ENCODE results near the gene PIP5K1C. TPM values are rescaled to one million over a fixed set of nuclear protein-coding genes. Genes with fewer than 3 reads are reported as not detected.

PIP5K1C gene
- polyA plus RNA-seq, 1 donor (not counting 4 experiments of a cell fraction or from before 2014, with no cell fraction given), result 3.6 TPM

DNA sequence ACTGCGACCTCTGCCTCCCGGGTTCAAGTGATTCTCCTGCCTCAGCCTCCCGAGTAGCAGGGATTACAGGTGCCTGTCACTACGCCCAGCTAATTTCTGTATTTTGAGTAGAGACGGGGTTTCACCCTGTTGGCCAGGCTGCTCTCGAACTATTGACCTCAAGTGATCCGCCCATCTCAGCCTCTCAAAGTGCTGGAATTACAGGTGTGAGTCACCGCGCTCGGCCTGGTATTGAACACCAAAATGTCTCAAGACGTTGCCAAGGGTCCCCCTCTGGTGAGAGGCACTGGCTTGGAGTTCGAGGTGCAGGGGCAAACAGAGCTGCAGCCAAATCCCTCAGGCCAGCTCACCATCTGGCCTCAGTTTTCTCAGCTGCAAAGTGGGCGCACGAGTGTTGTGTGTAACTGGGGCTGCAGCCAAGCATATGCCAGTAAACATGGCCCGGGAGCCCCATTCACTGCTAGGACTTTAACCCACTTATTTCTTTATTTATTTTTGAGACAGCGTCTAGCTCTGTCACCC is 15.9 kb upstream of the PIP5K1C start:
- Histone ChIP-seq H4K20me1 (ENCODE audit: control insufficient read depth, extremely low read depth, insufficient read depth, low read length) (no peaks in the 10 kb centered on the region), H3K4me2 (ENCODE audit: control insufficient read depth, extremely low read depth, insufficient read depth, low read depth, low read length) (no peak overlapping the region), H3K27me3 (ENCODE audit: control insufficient read depth, extremely low read depth, insufficient read depth, low read length) (peaks cover 27% of the 10 kb centered on the region), H3K9me1 (ENCODE audit: control insufficient read depth, extremely low read depth, insufficient read depth, low read length) (no peaks in the 10 kb centered on the region), H3K36me3 (ENCODE audit: control insufficient read depth in 2 of 2, extremely low read depth in 1 of 2, insufficient read depth in 2 of 2, low read length in 2 of 2) (no peaks in the 10 kb centered on the region), H3K4me1 (ENCODE audit: control insufficient read depth, extremely low read depth, insufficient read depth, low read length) (peaks cover 2% of the 10 kb centered on the region), H3K4me3 (ENCODE audit: control insufficient read depth in 2 of 3, extremely low read depth in 1 of 3, insufficient read depth in 2 of 3, low read depth in 1 of 3, low read length in 3 of 3) (no peak overlapping the region), H3K27ac (ENCODE audit: control insufficient read depth, insufficient read depth, low read length) (no peak overlapping the region), H3K79me2 (ENCODE audit: control insufficient read depth, insufficient read depth, low read length) (no peaks in the 10 kb centered on the region), H2AFZ (ENCODE audit: control insufficient read depth, low read length) (no peak overlapping the region), H3K9ac (ENCODE audit: control insufficient read depth, extremely low read depth, insufficient read depth, low read length) (no peak overlapping the region), H3K9me3 (ENCODE audit: control insufficient read depth, low read depth, low read length) (no peaks in the 10 kb centered on the region)
- dilution Hi-C loops (cut with MboI; ENCODE audit: extremely low pct_ligation_motif_present, low sequenced_read_pairs), result no loop called here
- FAIRE-seq (no peak), DNase-seq (ENCODE audit: low read depth, low spot score) (no peak)
- TF ChIP-seq EZH2 (IDR thresholded peaks at IDR 0.05; ENCODE audit: low read length), result no peak
- TF ChIP-seq, protein P1, sequence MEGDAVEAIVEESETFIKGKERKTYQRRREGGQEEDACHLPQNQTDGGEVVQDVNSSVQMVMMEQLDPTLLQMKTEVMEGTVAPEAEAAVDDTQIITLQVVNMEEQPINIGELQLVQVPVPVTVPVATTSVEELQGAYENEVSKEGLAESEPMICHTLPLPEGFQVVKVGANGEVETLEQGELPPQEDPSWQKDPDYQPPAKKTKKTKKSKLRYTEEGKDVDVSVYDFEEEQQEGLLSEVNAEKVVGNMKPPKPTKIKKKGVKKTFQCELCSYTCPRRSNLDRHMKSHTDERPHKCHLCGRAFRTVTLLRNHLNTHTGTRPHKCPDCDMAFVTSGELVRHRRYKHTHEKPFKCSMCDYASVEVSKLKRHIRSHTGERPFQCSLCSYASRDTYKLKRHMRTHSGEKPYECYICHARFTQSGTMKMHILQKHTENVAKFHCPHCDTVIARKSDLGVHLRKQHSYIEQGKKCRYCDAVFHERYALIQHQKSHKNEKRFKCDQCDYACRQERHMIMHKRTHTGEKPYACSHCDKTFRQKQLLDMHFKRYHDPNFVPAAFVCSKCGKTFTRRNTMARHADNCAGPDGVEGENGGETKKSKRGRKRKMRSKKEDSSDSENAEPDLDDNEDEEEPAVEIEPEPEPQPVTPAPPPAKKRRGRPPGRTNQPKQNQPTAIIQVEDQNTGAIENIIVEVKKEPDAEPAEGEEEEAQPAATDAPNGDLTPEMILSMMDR (optimal IDR thresholded peaks at IDR 0.05 in 1 of 3, IDR thresholded peaks at IDR 0.05 in 1 of 3, conservative IDR thresholded peaks at IDR 0.05 in 1 of 3; ENCODE audit: extremely low read depth in 1 of 3, insufficient read depth in 2 of 3, low read length in 3 of 3), result no peak

DNA sequence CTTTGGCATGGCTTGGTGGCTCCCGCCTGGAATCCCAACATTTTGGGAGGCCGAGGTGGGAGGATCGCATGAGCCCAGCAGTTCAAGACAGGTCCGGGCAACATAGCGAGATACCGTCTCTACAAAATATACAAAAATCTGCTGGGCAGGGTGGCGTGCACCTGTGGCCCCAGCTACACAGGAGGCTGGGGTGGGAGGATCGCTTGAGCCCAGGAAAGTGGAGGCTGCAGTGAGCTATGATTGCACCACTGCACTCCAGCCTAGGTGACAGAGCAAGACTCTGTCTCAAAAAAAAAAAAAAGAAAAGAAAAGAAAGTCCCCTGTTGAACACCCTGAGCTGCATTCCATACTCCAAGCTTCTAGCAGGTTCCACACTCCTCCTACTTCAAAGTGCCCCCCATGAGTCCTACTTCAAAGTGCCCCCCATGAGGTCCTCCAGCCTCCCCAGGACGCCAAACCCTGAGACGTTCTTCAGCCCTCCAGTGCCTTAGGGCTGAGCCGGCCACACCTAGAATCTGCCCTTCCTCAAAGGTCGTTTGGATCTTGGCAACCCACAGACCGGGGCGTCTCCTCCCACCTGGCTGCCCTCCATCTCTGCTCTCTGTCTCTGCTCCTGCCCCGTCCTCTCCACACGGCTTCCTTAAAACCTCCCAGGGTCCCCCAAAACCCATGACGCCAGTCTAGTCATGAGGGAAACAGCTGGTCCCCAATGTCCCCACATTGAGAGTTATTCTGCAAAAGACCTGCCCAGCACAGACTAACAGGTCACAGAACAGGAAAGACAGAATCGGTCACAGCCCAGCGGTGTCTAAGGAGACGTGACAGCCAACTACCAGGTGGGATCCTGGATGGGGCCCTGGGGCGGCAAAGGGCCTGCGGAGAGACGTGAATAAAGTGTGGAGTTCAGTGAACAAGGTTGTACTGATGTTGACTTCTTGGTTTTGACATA is 12.7 kb upstream of the PIP5K1C start:
- H3K36me3 ChIP-seq (ENCODE audit: control insufficient read depth in 2 of 2, extremely low read depth in 1 of 2, insufficient read depth in 2 of 2, low read length in 2 of 2), result no peaks in the 10 kb centered on the region
- dilution Hi-C loops (cut with MboI; ENCODE audit: extremely low pct_ligation_motif_present, low sequenced_read_pairs), result no loop called here
- TF ChIP-seq EZH2 (IDR thresholded peaks at IDR 0.05; ENCODE audit: low read length), result no peak
- TF ChIP-seq, protein P1 (optimal IDR thresholded peaks at IDR 0.05 in 1 of 3, IDR thresholded peaks at IDR 0.05 in 1 of 3, conservative IDR thresholded peaks at IDR 0.05 in 1 of 3; ENCODE audit: extremely low read depth in 1 of 3, insufficient read depth in 2 of 3, low read length in 3 of 3), result no peak
- H4K20me1 ChIP-seq (ENCODE audit: control insufficient read depth, extremely low read depth, insufficient read depth, low read length), result no peaks in the 10 kb centered on the region
- no peak overlapping the region for H2AFZ ChIP-seq (ENCODE audit: control insufficient read depth, low read length)
- FAIRE-seq (no peak), DNase-seq (ENCODE audit: low read depth, low spot score) (no peak)
- no peak overlapping the region for H3K27ac ChIP-seq (ENCODE audit: control insufficient read depth, insufficient read depth, low read length)
- no peaks in the 10 kb centered on the region for H3K9me1 ChIP-seq (ENCODE audit: control insufficient read depth, extremely low read depth, insufficient read depth, low read length)
- no peak overlapping the region for H3K4me3 ChIP-seq (ENCODE audit: control insufficient read depth in 2 of 3, extremely low read depth in 1 of 3, insufficient read depth in 2 of 3, low read depth in 1 of 3, low read length in 3 of 3)
- H3K4me2 ChIP-seq (ENCODE audit: control insufficient read depth, extremely low read depth, insufficient read depth, low read depth, low read length), result no peak overlapping the region
- H3K27me3 ChIP-seq (ENCODE audit: control insufficient read depth, extremely low read depth, insufficient read depth, low read length), result peaks cover 26% of the 10 kb centered on the region
- H3K9ac ChIP-seq (ENCODE audit: control insufficient read depth, extremely low read depth, insufficient read depth, low read length), result no peak overlapping the region
- peaks cover 2% of the 10 kb centered on the region for H3K4me1 ChIP-seq (ENCODE audit: control insufficient read depth, extremely low read depth, insufficient read depth, low read length)
- no peaks in the 10 kb centered on the region for H3K79me2 ChIP-seq (ENCODE audit: control insufficient read depth, insufficient read depth, low read length)
- H3K9me3 ChIP-seq (ENCODE audit: control insufficient read depth, low read depth, low read length), result no peaks in the 10 kb centered on the region

Data from keratinocyte (primary cell).